Smooth muscle cell (in vitro differentiated cells): ENCODE measurements around the gene ACSBG1. TPM values are rescaled to one million over a fixed set of nuclear protein-coding genes. Genes with fewer than 3 reads are reported as not detected.
"Not testable (repeated sequence)": the region's sequence is repeated elsewhere in the genome, so short reads cannot be mapped to it uniquely, and the experiment has no call there.

Source experiments
- DNase-seq: peaks from one replicate; lab custom pipeline; 2025; ENCODE audit not compliant: unreplicated experiment; lab: John Stamatoyannopoulos, UW
- H2AFZ ChIP-seq: fragments of 200-600 bp; sonication (generic); 2 replicates; pipeline ENCODE4 v1.6.0; 2016; ENCODE audit warnings: antibody characterized with exemption, low read depth, mild to moderate bottlenecking
- H3F3A ChIP-seq: fragments of 200-600 bp; sonication (generic); 2 replicates; pipeline ENCODE4 v1.6.0; 2017; ENCODE audit warnings: antibody characterized with exemption, low read depth
- H3K27ac ChIP-seq: fragments of 200-600 bp; sonication (generic); 2 replicates; pipeline ENCODE4 v1.5.1; 2016; ENCODE audit warnings: low read depth, mild to moderate bottlenecking
- H3K27me3 ChIP-seq: fragments of 200-600 bp; sonication (generic); 2 replicates; pipeline ENCODE4 v1.6.1; 2016; ENCODE audit warnings: low read depth, mild to moderate bottlenecking
- H3K36me3 ChIP-seq: fragments of 200-600 bp; sonication (generic); 2 replicates; pipeline ENCODE4 v1.5.1; 2016; ENCODE audit warnings: low read depth
- H3K4me1 ChIP-seq: fragments of 200-600 bp; sonication (generic); 2 replicates; pipeline ENCODE4 v1.5.1; 2016; ENCODE audit warnings: low read depth
- H3K4me2 ChIP-seq: fragments of 200-600 bp; sonication (generic); 2 replicates; pipeline ENCODE4 v1.6.0; 2016; ENCODE audit warnings: mild to moderate bottlenecking
- H3K4me3 ChIP-seq: fragments of 200-600 bp; sonication (generic); 2 replicates; pipeline ENCODE4 v1.5.1; 2016; ENCODE audit warnings: mild to moderate bottlenecking
- H3K79me2 ChIP-seq: fragments of 200-600 bp; sonication (generic); 2 replicates; pipeline ENCODE4 v1.6.0; 2016; ENCODE audit warnings: low read depth, mild to moderate bottlenecking
- H3K9ac ChIP-seq: fragments of 200-600 bp; sonication (generic); 2 replicates; pipeline ENCODE4 v1.6.0; 2016; ENCODE audit warnings: low read depth
- H3K9me3 ChIP-seq: fragments of 200-600 bp; sonication (generic); replicated peaks from 2 replicates; pipeline ENCODE4 v1.5.1; 2016; ENCODE audit warnings: low read depth
- H4K20me1 ChIP-seq: fragments of 200-600 bp; sonication (generic); 2 replicates; pipeline ENCODE4 v1.6.0; 2016; ENCODE audit warnings: low read depth
- CTCF ChIP-seq: fragments of 200-600 bp; sonication (generic); IDR thresholded peaks from 2 replicates; pipeline ENCODE4 v1.5.1; 2017; ENCODE audit warnings: borderline replicate concordance, mild to moderate bottlenecking, antibody characterized with exemption; ENCODE audit not compliant: insufficient read depth, poor library complexity, severe bottlenecking
- WGBS: methylation state at CpG from one replicate; pipeline ENCODE4 v1.1.7; 2016; ENCODE audit warnings: low lambda C conversion rate; 5-methylcytosine and 5-hydroxymethylcytosine counted together
- polyA plus RNA-seq: library from polyadenylated mRNA; unstranded; fragments of >200 nt; fragmentation: Nextera tagmentation; extraction: Ambion mirVana; gene quantifications from 2 replicates; pipeline ENCODE4 v1.2.1, GENCODE V29; 2016
- total RNA-seq: library from RNA; depleted of rRNA; stranded (reverse); fragments of >200 nt; gene quantifications from 2 replicates; pipeline ENCODE4 v1.2.3, GENCODE V29; 2014

ACSBG1 gene
- total and polyA plus RNA-seq, 2 experiments from 2014 or later, result under 0.01 to 0.22 TPM

- WGBS, result 65% methylated on average over 1 of the region's 1 CpG
- no peaks in the 10 kb centered on the region for H3K9me3 ChIP-seq
- TF ChIP-seq CTCF, result no peak
Measured at GRCh38 chr15:78156653-78157052, 77.7 kb downstream of the ACSBG1 start.

GRCh38 chr15:78155355-78155939, 78.9 kb downstream of the ACSBG1 start:
- H3K9me3 ChIP-seq, result no peaks in the 10 kb centered on the region
- DNase-seq, result no peak
- H3K79me2 ChIP-seq, result peaks cover 42% of the 10 kb centered on the region
- no peak overlapping the region for H3K27ac ChIP-seq
- no peak overlapping the region for H3K4me2 ChIP-seq
- no peaks in the 10 kb centered on the region for H3K36me3 ChIP-seq
- no peaks in the 10 kb centered on the region for H3F3A ChIP-seq
- TF ChIP-seq CTCF, result no peak
- WGBS, result 93% methylated on average over 4 of the region's 4 CpGs
- H4K20me1 ChIP-seq, result peaks cover 32% of the 10 kb centered on the region
- H2AFZ ChIP-seq, result no peak overlapping the region
- no peaks in the 10 kb centered on the region for H3K27me3 ChIP-seq
- no peaks in the 10 kb centered on the region for H3K4me1 ChIP-seq
- H3K9ac ChIP-seq, result no peak overlapping the region
- H3K4me3 ChIP-seq, result no peak overlapping the region

More at GRCh38 chr15:78156653-78157052, 77.7 kb downstream of the ACSBG1 start:
- Histone ChIP-seq H3K27me3 (no peaks in the 10 kb centered on the region), H3K36me3 (no peaks in the 10 kb centered on the region), H3F3A (no peaks in the 10 kb centered on the region), H3K27ac (no peak overlapping the region), H3K4me2 (no peak overlapping the region), H3K9ac (no peak overlapping the region), H3K4me3 (no peak overlapping the region), H4K20me1 (peaks cover 25% of the 10 kb centered on the region), H2AFZ (no peak overlapping the region), H3K4me1 (no peaks in the 10 kb centered on the region), H3K79me2 (peaks cover 30% of the 10 kb centered on the region)
- no peak for DNase-seq

- WGBS, result 97% methylated on average over 3 of the region's 3 CpGs
- H3K4me3 ChIP-seq, result no peak overlapping the region
- DNase-seq, result no peak
- H3K9ac ChIP-seq, result no peak overlapping the region
- peaks cover 47% of the 10 kb centered on the region for H3K79me2 ChIP-seq
- H3K27me3 ChIP-seq, result no peaks in the 10 kb centered on the region
- H4K20me1 ChIP-seq, result peaks cover 37% of the 10 kb centered on the region
- H3K36me3 ChIP-seq, result no peaks in the 10 kb centered on the region
- no peak overlapping the region for H3K27ac ChIP-seq
- H3F3A ChIP-seq, result no peaks in the 10 kb centered on the region
- H3K4me2 ChIP-seq, result no peak overlapping the region
- no peak overlapping the region for H2AFZ ChIP-seq
- peaks cover 4% of the 10 kb centered on the region for H3K4me1 ChIP-seq
- H3K9me3 ChIP-seq, result no peaks in the 10 kb centered on the region
- no peak for TF ChIP-seq CTCF
Measured at GRCh38 chr15:78154955-78155354, 79.4 kb downstream of the ACSBG1 start.

GRCh38 chr15:78151075-78151474, 83.3 kb downstream of the ACSBG1 start:
- not testable (repeated sequence) for H3K9me3 ChIP-seq, H2AFZ ChIP-seq, H3K9ac ChIP-seq, H3K27me3 ChIP-seq, H3F3A ChIP-seq, H3K36me3 ChIP-seq, H3K27ac ChIP-seq, H3K4me3 ChIP-seq, DNase-seq, H3K4me2 ChIP-seq
- WGBS, result 95% methylated on average over 8 of the region's 8 CpGs
- Histone ChIP-seq H3K4me1 (peaks cover 13% of the 10 kb centered on the region), H3K79me2 (peaks cover 51% of the 10 kb centered on the region), H4K20me1 (peaks cover 38% of the 10 kb centered on the region)
